ENCODE data around the gene POU4F1.
A peak's percentile ranks its signal among the peaks of the same experiment; 100 is the strongest.

Gene POU4F1

GRCh38 chr13:78606471-78607408 lies 3.4 kb upstream of the POU4F1 start:
- no peak overlapping the region for H3K4me3 ChIP-seq (ENCODE audit: low read depth, low read length)
- TF ChIP-seq, protein P1, sequence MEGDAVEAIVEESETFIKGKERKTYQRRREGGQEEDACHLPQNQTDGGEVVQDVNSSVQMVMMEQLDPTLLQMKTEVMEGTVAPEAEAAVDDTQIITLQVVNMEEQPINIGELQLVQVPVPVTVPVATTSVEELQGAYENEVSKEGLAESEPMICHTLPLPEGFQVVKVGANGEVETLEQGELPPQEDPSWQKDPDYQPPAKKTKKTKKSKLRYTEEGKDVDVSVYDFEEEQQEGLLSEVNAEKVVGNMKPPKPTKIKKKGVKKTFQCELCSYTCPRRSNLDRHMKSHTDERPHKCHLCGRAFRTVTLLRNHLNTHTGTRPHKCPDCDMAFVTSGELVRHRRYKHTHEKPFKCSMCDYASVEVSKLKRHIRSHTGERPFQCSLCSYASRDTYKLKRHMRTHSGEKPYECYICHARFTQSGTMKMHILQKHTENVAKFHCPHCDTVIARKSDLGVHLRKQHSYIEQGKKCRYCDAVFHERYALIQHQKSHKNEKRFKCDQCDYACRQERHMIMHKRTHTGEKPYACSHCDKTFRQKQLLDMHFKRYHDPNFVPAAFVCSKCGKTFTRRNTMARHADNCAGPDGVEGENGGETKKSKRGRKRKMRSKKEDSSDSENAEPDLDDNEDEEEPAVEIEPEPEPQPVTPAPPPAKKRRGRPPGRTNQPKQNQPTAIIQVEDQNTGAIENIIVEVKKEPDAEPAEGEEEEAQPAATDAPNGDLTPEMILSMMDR (IDR thresholded peaks at IDR 0.05; ENCODE audit: borderline replicate concordance, insufficient read depth, low read depth, low read length), result no peak

DNA sequence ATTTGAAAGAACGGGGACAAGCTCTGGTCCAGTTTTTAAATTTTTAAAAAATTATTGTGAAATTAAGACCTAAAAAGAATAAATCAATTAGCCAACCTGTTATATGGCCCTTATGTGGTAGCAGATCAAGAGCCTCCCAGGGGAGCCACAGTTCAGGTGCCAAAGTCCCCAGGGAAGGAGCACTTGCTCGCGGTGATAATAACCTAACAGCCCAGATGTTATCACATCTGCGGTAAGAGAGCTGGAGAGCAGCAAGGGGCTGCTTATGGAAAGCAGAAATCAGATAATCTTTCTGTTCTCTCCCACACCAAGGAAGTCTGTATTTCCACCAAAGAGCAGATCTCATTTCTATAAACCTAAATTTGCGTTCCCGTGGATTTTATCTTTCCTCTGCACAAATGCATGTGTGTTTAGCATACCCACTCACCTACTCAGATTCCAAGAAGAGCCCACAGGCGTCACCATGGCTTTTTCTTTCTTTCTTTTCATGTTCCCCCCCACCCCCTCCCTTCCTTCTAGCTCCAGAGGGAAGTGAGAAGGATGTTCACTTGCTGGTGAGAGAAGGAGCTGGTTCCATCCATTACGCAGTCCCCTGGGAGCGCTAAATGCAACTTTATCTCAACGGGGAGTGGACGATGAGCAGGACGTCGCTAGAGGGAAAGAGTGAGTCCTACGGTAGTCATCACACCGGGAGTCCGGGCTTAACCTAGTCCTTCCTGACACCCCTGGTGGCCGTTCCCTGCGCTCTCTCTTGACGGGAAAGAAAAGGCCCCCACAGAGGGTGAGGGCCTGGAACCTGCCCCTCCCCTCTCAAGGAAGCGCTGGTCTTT lies 1.6 kb upstream of the POU4F1 start:
- H3K4me3 ChIP-seq (ENCODE audit: low read depth, low read length), result no peak overlapping the region
- TF ChIP-seq, protein P1 (IDR thresholded peaks at IDR 0.05; ENCODE audit: borderline replicate concordance, insufficient read depth, low read depth, low read length), result no peak

- TF ChIP-seq, protein P1 (IDR thresholded peaks at IDR 0.05; ENCODE audit: borderline replicate concordance, insufficient read depth, low read depth, low read length), result no peak
- peak overlapping the region; percentile 33 for H3K4me3 ChIP-seq (ENCODE audit: low read depth, low read length)
These were observed 652 bp downstream of the POU4F1 start for GRCh38 chr13:78602561-78603239.

GRCh38 chr13:78601874-78602560 lies 1.3 kb downstream of the POU4F1 start:
- H3K4me3 ChIP-seq (ENCODE audit: low read depth, low read length), result peak overlapping the region; percentile 38
- TF ChIP-seq, protein P1 (IDR thresholded peaks at IDR 0.05; ENCODE audit: borderline replicate concordance, insufficient read depth, low read depth, low read length), result no peak

DNA sequence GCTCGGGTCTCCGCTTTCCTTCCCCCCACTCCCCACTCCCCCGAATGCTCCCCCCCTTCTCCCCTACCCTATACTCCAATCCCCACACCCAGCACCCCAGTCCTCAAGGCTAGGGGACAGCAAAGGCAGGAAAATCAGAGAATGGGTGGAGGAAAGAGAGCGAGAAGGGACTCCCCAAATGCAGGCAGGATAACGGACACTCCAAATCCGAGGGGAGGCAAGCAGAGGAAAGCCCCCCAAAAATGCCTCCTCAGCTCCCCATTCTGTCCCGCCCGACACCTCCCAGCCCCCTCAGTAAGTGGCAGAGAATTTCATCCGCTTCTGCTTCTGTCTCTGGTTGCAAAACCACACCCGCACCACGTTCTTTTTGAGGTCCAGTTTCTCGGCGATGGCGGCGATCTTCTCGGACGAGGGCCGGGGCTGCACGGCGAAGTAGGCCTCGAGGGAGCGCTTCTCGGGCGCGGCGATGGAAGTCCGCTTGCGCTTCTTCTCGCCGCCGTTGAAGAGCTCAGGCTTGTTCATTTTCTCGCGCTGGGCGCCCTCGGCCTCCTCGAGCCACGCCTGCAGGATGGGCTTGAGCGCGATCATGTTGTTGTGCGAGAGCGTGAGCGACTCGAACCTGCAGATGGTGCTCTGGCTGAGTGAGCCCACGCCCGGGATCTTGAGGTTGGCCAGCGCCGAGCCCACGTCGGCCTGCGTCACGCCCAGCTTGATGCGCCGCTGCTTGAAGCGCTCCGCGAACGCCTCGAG lies 2.1 kb downstream of the POU4F1 start:
- TF ChIP-seq, protein P1 (IDR thresholded peaks at IDR 0.05; ENCODE audit: borderline replicate concordance, insufficient read depth, low read depth, low read length), result no peak
- peak overlapping the region; percentile 38 for H3K4me3 ChIP-seq (ENCODE audit: low read depth, low read length)
